K562 (cell line): ENCODE measurements around the gene FNDC11. TPM values are rescaled to one million over a fixed set of nuclear protein-coding genes. Genes with fewer than 3 reads are reported as not detected.

ENCODE experiments used
- ATAC-seq: fragments of 200-7000 bp; cut with Tn5 transposase; 3 replicates; pipeline ENCODE4 v1.9.1; 2020; ENCODE audit warnings: moderate library complexity
- BruUV-seq: library from RNA; stranded (reverse); fragments of 400-500 nt; replicated peaks from 2 replicates; lab custom pipeline; 2021; lab: Mats Ljungman, UMichigan
- CTCF ChIA-PET: fragments of 300-600 bp; formaldehyde crosslinking; extraction: SDS; loops from one replicate; lab custom pipeline; 2021; ENCODE audit warnings: low intra/inter-chr PET ratio; lab: Yijun Ruan, JAX
- POLR2A ChIA-PET: fragments of 300-600, 350-650 bp; sonication (Branson Sonifier 250); formaldehyde crosslinking; extraction: SDS; loops from one replicate; lab custom pipeline; 2021; ENCODE audit warnings: antibody characterized with exemption, inconsistent platforms; lab: Yijun Ruan, JAX
- DNase-seq, 4 experiments: peaks; one replicate each; pipeline versions ENCODE4 v3.0.0 to v3.0.0-alpha.2; 2011 to 2018; ENCODE audit warnings: low spot score in 3 of 4, mixed read lengths in 3 of 4; ENCODE audit errors: extremely low read depth in 1 of 4
- FAIRE-seq: peaks from 2 replicates; lab custom pipeline; 2011; peaks lifted over from hg19 to GRCh38; lab: Jason Lieb, UNC
- H2AFZ ChIP-seq: 2 replicates; pipeline ENCODE4 v1.6.0; 2011; ENCODE audit warnings: low read depth, low read length, control low read depth, inconsistent platforms
- H3K27ac ChIP-seq: fragments of 200-600 bp; 3 replicates; pipeline ENCODE4 v1.8.0; 2011; ENCODE audit warnings: low read depth, mild to moderate bottlenecking, control low read depth, inconsistent platforms, low read length, moderate library complexity, mixed read lengths; ENCODE audit errors: extremely low read depth
- H3K27me3 ChIP-seq, 2 experiments: fragments of 300-600 bp in 1 of 2; 2 replicates in 1 of 2; 3 replicates in 1 of 2; pipeline versions ENCODE4 v1.6.0 to v1.8.0; 2011; ENCODE audit warnings: inconsistent platforms in 2 of 2, low read length in 2 of 2, mild to moderate bottlenecking in 1 of 2, mixed read lengths in 1 of 2, moderate library complexity in 1 of 2; ENCODE audit not compliant: control insufficient read depth in 2 of 2, insufficient read depth in 2 of 2
- H3K36me3 ChIP-seq: fragments of 300-600 bp; 3 replicates; pipeline ENCODE4 v1.8.0; 2011; ENCODE audit warnings: mild to moderate bottlenecking, low read length, inconsistent platforms; ENCODE audit not compliant: control insufficient read depth, insufficient read depth
- H3K4me1 ChIP-seq, 2 experiments: fragments of 200-600 bp in 1 of 2; replicated peaks in 1 of 2; 2 replicates in 1 of 2; 3 replicates in 1 of 2; pipeline versions ENCODE4 v1.5.1 to v1.8.0; 2011; ENCODE audit warnings: inconsistent platforms in 2 of 2, low read length in 2 of 2, mild to moderate bottlenecking in 1 of 2, mixed read lengths in 1 of 2, moderate library complexity in 1 of 2; ENCODE audit not compliant: control insufficient read depth in 2 of 2, insufficient read depth in 2 of 2
- H3K4me2 ChIP-seq: 2 replicates; pipeline ENCODE4 v1.6.1; 2011; ENCODE audit warnings: low read length, control low read depth, inconsistent platforms, mixed read lengths; ENCODE audit not compliant: insufficient read depth
- H3K4me3 ChIP-seq: fragments of 200-600 bp; sonication (generic), shearing (Covaris generic); 2 replicates; pipeline ENCODE4 v1.5.1; 2016; ENCODE audit warnings: control low read depth, inconsistent platforms
- H3K79me2 ChIP-seq: fragments of 200-600 bp; 3 replicates; pipeline ENCODE4 v1.8.0; 2011; ENCODE audit warnings: low read length, inconsistent platforms; ENCODE audit not compliant: control insufficient read depth, insufficient read depth
- H3K9ac ChIP-seq, 2 experiments: 2 replicates each; pipeline versions ENCODE4 v1.6.0 to v1.6.1; 2011; ENCODE audit warnings: low read depth in 2 of 2, low read length in 2 of 2, control low read depth in 1 of 2, inconsistent platforms in 1 of 2, mild to moderate bottlenecking in 1 of 2, mixed read lengths in 1 of 2; ENCODE audit not compliant: insufficient read depth in 1 of 2
- H3K9me1 ChIP-seq: one replicate; pipeline ENCODE4 v1.6.0; 2011; ENCODE audit warnings: inconsistent platforms, mild to moderate bottlenecking, low read length, moderate library complexity; ENCODE audit not compliant: control insufficient read depth, insufficient read depth
- H3K9me3 ChIP-seq: replicated peaks from 2 replicates; pipeline ENCODE4 v1.5.1; 2011; ENCODE audit warnings: low read depth, low read length, inconsistent platforms; ENCODE audit not compliant: control insufficient read depth, insufficient read depth
- H4K20me1 ChIP-seq: replicated peaks from 2 replicates; pipeline ENCODE4 v1.6.1; 2011; ENCODE audit warnings: low read length, inconsistent platforms, mixed read lengths; ENCODE audit not compliant: control insufficient read depth, insufficient read depth
- CHD2 ChIP-seq: IDR thresholded peaks from 2 replicates; pipeline ENCODE4 v1.6.1; 2011; ENCODE audit warnings: low read depth, low read length
- ETS2 ChIP-seq: IDR thresholded peaks from 2 replicates; pipeline ENCODE4 v1.6.1; 2016; ENCODE audit warnings: borderline replicate concordance, missing genetic modification characterization, mild to moderate bottlenecking, moderate library complexity, missing compliant biosample characterization; ENCODE audit not compliant: poor library complexity, severe bottlenecking
- ETV5 ChIP-seq: sonication (generic); formaldehyde crosslinking; IDR thresholded peaks from 2 replicates; pipeline ENCODE4 v1.4.0; 2020; ENCODE audit warnings: low read depth, mild to moderate bottlenecking, missing genetic modification reagents
- HNRNPL ChIP-seq: fragments of 200-400 bp; formaldehyde crosslinking; IDR thresholded peaks from 2 replicates; pipeline ENCODE4 v1.6.1; 2017; ENCODE audit warnings: low read depth, mild to moderate bottlenecking, low read length
- KAT7 ChIP-seq: sonication (generic); formaldehyde crosslinking; IDR thresholded peaks from 2 replicates; pipeline ENCODE4 v1.8.0; 2022; ENCODE audit warnings: missing genetic modification reagents, mild to moderate bottlenecking, borderline replicate concordance
- NCOA2 ChIP-seq, 2 experiments: fragments of 450-650 bp; IDR thresholded peaks; 2 replicates each; pipeline ENCODE4 v1.6.1; 2018; ENCODE audit warnings: mild to moderate bottlenecking in 2 of 2, moderate library complexity in 1 of 2; ENCODE audit not compliant: partially characterized antibody in 2 of 2
- PHTF2 ChIP-seq: fragments of 250-450 bp; sonication (Bioruptor Pico); IDR thresholded peaks from 2 replicates; pipeline ENCODE4 v1.5.0; 2021; ENCODE audit warnings: mild to moderate bottlenecking
- RCOR1 ChIP-seq, 2 experiments: IDR thresholded peaks; 2 replicates each; pipeline ENCODE4 v1.6.1; 2012; ENCODE audit warnings: low read depth in 2 of 2, low read length in 2 of 2, borderline replicate concordance in 1 of 2, improper control_type of control experiment in 1 of 2
- WHSC1 ChIP-seq: IDR thresholded peaks from one replicate; pipeline ENCODE4 v1.6.1; 2012; ENCODE audit warnings: low read length, control low read depth, inconsistent platforms
- ZBTB11 ChIP-seq, 3 experiments: fragments of 200-800 bp in 1 of 3; fragments of 250-450 bp in 1 of 3; fragments of 450-650 bp in 1 of 3; sonication (Bioruptor Pico) in 1 of 3; sonication (Bioruptor generic) in 1 of 3; formaldehyde crosslinking in 1 of 3; IDR thresholded peaks; 2 replicates each; pipeline versions ENCODE4 v1.6.1 to v1.8.0; 2016 to 2022; ENCODE audit warnings: mild to moderate bottlenecking in 2 of 3, missing genetic modification characterization in 2 of 3, missing compliant biosample characterization in 1 of 3, moderate library complexity in 1 of 3
- ZC3H4 ChIP-seq: sonication (generic); formaldehyde crosslinking; IDR thresholded peaks from 2 replicates; pipeline ENCODE4 v1.9.0; 2021; ENCODE audit warnings: missing genetic modification reagents, borderline replicate concordance
- ZNF354B ChIP-seq: fragments of 250-450 bp; sonication (Bioruptor Pico); IDR thresholded peaks from 2 replicates; pipeline ENCODE4 v1.4.0; 2020
- ZNF57 ChIP-seq: fragments of 450-650 bp; formaldehyde crosslinking; IDR thresholded peaks from 2 replicates; pipeline ENCODE4 v1.4.0; 2020; ENCODE audit warnings: mild to moderate bottlenecking, moderate library complexity
- WGBS: fragments of 100-300 bp; shearing (Covaris generic); methylation state at CpG from one replicate; pipeline ENCODE4 v1.1.6; 2016; ENCODE audit warnings: low coverage, mixed read lengths; ENCODE audit not compliant: insufficient coverage; ENCODE audit errors: missing lambda C conversion rate; 5-methylcytosine and 5-hydroxymethylcytosine counted together
- in situ Hi-C: fragments of 300-500 bp; cut with MboI; formaldehyde crosslinking; loops from 4 replicates; pipeline ENCODE4 v1.15.0; 2018; ENCODE audit warnings: inconsistent platforms, mixed read lengths
- intact Hi-C: fragments of 100-400 bp; cut with micrococcal nuclease; formaldehyde crosslinking; loops from 2 replicates; pipeline ENCODE4 v1.14.2; 2022
- polyA plus RNA-seq, 8 experiments: library from polyadenylated mRNA; depleted of rRNA in 4 of 8; stranded (reverse) in 5 of 8; unstranded in 3 of 8; fragments of >200 nt; fragmentation: Nextera tagmentation in 2 of 8; fragmentation: Illumina TruSeq in 1 of 8; extraction: Ambion mirVana in 2 of 8; extraction: Trizol in 1 of 8; gene quantifications; 2 replicates each; pipeline versions ENCODE4 v1.2.1 to v1.2.3, GENCODE V29; 2011 to 2014; ENCODE audit warnings: inconsistent platforms in 1 of 8, missing spikeins in 1 of 8
- total RNA-seq, 7 experiments: library from RNA; depleted of rRNA in 6 of 7; stranded (reverse); fragments of >200 nt in 6 of 7; fragmentation: Illumina TruSeq in 2 of 7; extraction: Trizol in 2 of 7; gene quantifications; 2 replicates each; pipeline versions ENCODE4 v1.2.1 to v1.2.3, GENCODE V29; 2011 to 2021; ENCODE audit warnings: low replicate concordance in 1 of 7
- TF ChIP-seq, protein P1 (sequence below): sonication (generic); formaldehyde crosslinking; IDR thresholded peaks from 2 replicates; pipeline ENCODE4 v1.8.1; 2022; ENCODE audit warnings: missing genetic modification reagents
- TF ChIP-seq, protein P2 (sequence below), 2 experiments: fragments of 450-650 bp in 1 of 2; sonication (generic) in 1 of 2; formaldehyde crosslinking; conservative IDR thresholded peaks; 2 replicates each; pipeline versions ENCODE4 v1.4.0 to v1.8.1; 2020 to 2022; ENCODE audit warnings: mild to moderate bottlenecking in 1 of 2, missing genetic modification reagents in 1 of 2

The FNDC11 gene
- total and polyA plus RNA-seq, 9 of the 15 experiments (the other 6 are each of a cell fraction or from before 2014, with no cell fraction given), result 0.08 to 2.3 (median 0.64) TPM; not detected in 2

- TF ChIP-seq ZBTB11 (CRISPR knock-in tag; IDR thresholded peaks at IDR 0.05) (no peak), HNRNPL (peak; percentile 71; the same call in 1 of the 2 replicates)
Measured at GRCh38 chr20:63549679-63550282, 4.2 kb upstream of the FNDC11 start (continued).

DNA sequence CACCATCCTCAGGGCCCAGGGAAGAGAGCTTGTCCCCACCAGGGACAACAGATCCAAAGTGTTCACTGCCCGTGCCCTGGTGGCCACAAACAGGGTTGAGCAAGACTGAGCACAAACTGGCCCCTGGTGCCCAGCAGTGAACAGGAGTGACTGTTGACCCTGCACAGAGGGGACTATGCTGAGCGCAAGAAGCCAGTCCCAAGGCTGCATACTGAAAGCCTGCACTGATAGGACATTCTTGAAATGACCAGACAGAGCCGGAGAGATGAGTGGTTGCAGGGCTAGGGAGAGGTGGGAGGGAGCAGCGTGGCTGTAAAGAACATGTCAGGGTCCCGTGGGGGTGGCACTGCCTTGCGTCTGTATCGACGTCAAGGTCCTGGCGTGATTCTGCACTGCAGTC is 2.9 kb upstream of the FNDC11 start:
- 47% methylated on average over 9 of the region's 9 CpGs for WGBS
- Histone ChIP-seq H3K27me3 (peaks cover 0 to 16% of the 10 kb centered on the region in 2 experiments; a peak in 2 of 5 replicates), H3K4me1 (peaks cover 15 to 74% of the 10 kb centered on the region in 2 experiments), H4K20me1 (no peaks in the 10 kb centered on the region), H2AFZ (no peak overlapping the region), H3K9me1 (no peaks in the 10 kb centered on the region), H3K9ac (0 out of 4 replicates have a peak overlapping the region, but pooled peaks of 1 of the 2 experiments have one; percentile 2), H3K4me3 (no peak overlapping the region), H3K4me2 (no peak overlapping the region), H3K27ac (no peak overlapping the region), H3K9me3 (no peaks in the 10 kb centered on the region), H3K36me3 (no peaks in the 10 kb centered on the region), H3K79me2 (no peaks in the 10 kb centered on the region)
- intact Hi-C loops (loop anchor here (10.0 kb wide), 1 partner anchor 314 kb away; the partner anchor contains the start of genes ABHD16B and TPD52L2), in situ Hi-C loops (no loop called here)
- no TSS peak for BruUV-seq
- ChIA-PET CTCF (no interaction called here), POLR2A (no interaction called here)
- DNase-seq, result no peak
- FAIRE-seq, result peak; percentile 69
- ATAC-seq, result no peak
- TF ChIP-seq WHSC1 (no peak), NCOA2 (IDR thresholded peaks at IDR 0.05; ENCODE audit: partially characterized antibody in 2 of 2) (no peak), ZC3H4 (CRISPR knock-in tag) (no peak), ZNF354B (no peak), ZNF57 (CRISPR knock-in tag) (no peak), ETV5 (no peak), RCOR1 (IDR thresholded peaks at IDR 0.05; ENCODE audit: borderline replicate concordance in 1 of 2, low read depth in 2 of 2, low read length in 2 of 2) (no peak), KAT7 (CRISPR knock-in tag) (no peak), ETS2 (tag) (no peak), PHTF2 (CRISPR knock-in tag) (no peak), CHD2 (no peak)
- TF ChIP-seq, protein P1, sequence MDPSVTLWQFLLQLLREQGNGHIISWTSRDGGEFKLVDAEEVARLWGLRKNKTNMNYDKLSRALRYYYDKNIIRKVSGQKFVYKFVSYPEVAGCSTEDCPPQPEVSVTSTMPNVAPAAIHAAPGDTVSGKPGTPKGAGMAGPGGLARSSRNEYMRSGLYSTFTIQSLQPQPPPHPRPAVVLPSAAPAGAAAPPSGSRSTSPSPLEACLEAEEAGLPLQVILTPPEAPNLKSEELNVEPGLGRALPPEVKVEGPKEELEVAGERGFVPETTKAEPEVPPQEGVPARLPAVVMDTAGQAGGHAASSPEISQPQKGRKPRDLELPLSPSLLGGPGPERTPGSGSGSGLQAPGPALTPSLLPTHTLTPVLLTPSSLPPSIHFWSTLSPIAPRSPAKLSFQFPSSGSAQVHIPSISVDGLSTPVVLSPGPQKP (CRISPR knock-in tag), result no peak
- TF ChIP-seq, protein P2, sequence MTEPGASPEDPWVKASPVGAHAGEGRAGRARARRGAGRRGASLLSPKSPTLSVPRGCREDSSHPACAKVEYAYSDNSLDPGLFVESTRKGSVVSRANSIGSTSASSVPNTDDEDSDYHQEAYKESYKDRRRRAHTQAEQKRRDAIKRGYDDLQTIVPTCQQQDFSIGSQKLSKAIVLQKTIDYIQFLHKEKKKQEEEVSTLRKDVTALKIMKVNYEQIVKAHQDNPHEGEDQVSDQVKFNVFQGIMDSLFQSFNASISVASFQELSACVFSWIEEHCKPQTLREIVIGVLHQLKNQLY (CRISPR knock-in tag; conservative IDR thresholded peaks at IDR 0.05), result no peak
